Esophagus squamous epithelium (tissue), 5 donors: ENCODE results near the gene THBS4. TPM values are rescaled to one million over a fixed set of nuclear protein-coding genes. Genes with fewer than 3 reads are reported as not detected.

Source experiments
- DNase-seq: peaks from one replicate; lab custom pipeline; 2025; lab: John Stamatoyannopoulos, UW
- H3K27ac ChIP-seq, 4 donors: fragments of 200-600 bp; sonication (generic); one replicate each; pipeline ENCODE4 v1.5.1; 2016 to 2019; ENCODE audit warnings: mild to moderate bottlenecking in 1 of 4
- H3K27me3 ChIP-seq, 4 donors: fragments of 200-600 bp; sonication (generic); 1 replicate in 3 of 4; 2 replicates in 1 of 4; pipeline versions ENCODE4 v1.5.1 to v1.6.0; 2017 to 2021; ENCODE audit warnings: antibody characterized with exemption in 1 of 4
- H3K36me3 ChIP-seq, 3 donors: fragments of 200-600 bp; sonication (generic); one replicate each; pipeline ENCODE4 v1.5.1; 2016 to 2019
- H3K4me1 ChIP-seq, 3 donors: fragments of 200-600 bp; sonication (generic); one replicate each; pipeline ENCODE4 v1.5.1; 2017 to 2019
- H3K4me3 ChIP-seq, 4 donors: fragments of 200-600 bp; sonication (generic); 1 replicate in 3 of 4; 2 replicates in 1 of 4; pipeline ENCODE4 v1.5.1; 2016 to 2019; ENCODE audit warnings: mild to moderate bottlenecking in 2 of 4, moderate library complexity in 1 of 4
- H3K9me3 ChIP-seq, 3 donors: fragments of 200-600 bp; sonication (generic); one replicate each; pipeline ENCODE4 v1.5.1; 2016 to 2019
- POLR2A ChIP-seq, 4 donors: fragments of 450-650 bp; IDR thresholded peaks; one replicate each; pipeline ENCODE4 v1.6.1; 2017; ENCODE audit warnings: antibody characterized with exemption in 4 of 4, mild to moderate bottlenecking in 4 of 4, moderate library complexity in 3 of 4
- WGBS, 2 donors: methylation state at CpG; one replicate each; pipeline ENCODE4 v1.1.5; 2018; 5-methylcytosine and 5-hydroxymethylcytosine counted together
- intact Hi-C: fragments of 100-400 bp; cut with DNase I; formaldehyde crosslinking; loops from one replicate; pipeline ENCODE4 v1.15.0; 2022
- total RNA-seq, 4 donors: library from RNA; depleted of rRNA; stranded (reverse); fragments of >200 nt; gene quantifications; one replicate each; pipeline ENCODE4 v1.1.0, GENCODE V29; 2016
- TF ChIP-seq, protein P1 (sequence below), 6 experiments: fragments of 450-650 bp in 4 of 6; fragments of 200-600 bp in 2 of 6; sonication (generic) in 2 of 6; IDR thresholded peaks; one replicate each; pipeline ENCODE4 v1.5.1; 2016 to 2019; ENCODE audit warnings: antibody characterized with exemption in 6 of 6, mild to moderate bottlenecking in 4 of 6, moderate library complexity in 4 of 6
- donor health status: DM: yes; HTN: yes; CAD: no.

THBS4 gene
- total RNA-seq, 4 donors from 2014 or later, result 0.44 to 4.7 (median 1.7) TPM

DNA sequence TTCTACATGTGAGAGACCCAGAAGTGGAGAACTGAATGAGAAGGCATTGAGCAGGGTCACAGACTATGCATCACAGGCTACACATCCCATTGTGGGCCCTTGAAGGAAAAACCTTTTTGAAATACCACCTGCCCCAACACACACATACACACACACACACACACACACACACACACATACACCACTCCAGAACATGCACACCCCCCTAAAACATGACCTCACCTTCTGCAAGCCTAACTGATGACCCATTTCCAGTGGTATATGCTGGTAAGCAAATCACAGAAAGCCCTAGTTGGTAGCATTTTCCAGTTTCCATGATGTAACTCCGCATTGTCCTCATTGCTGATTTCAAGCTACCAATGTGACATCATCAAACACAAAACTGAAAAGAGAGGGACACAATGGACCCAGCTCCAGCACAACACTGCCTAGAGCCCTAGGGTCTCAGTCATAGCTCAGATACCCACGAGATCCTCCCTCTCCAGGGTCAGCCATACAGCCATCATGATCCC, 36.4 kb downstream of the THBS4 start:
- intact Hi-C loops, result no loop called here
- no peaks in the 10 kb centered on the region for H3K36me3 ChIP-seq
- H3K4me3 ChIP-seq, result no peak overlapping the region
- no peak for DNase-seq
- no peaks in the 10 kb centered on the region for H3K27me3 ChIP-seq
- no peaks in the 10 kb centered on the region for H3K9me3 ChIP-seq
- WGBS, 2 donors, result 83% methylated on average over 2 of the region's 2 CpGs
- H3K4me1 ChIP-seq, result peaks cover 0 to 8% (median 5%) of the 10 kb centered on the region in 3 donors
- no peak overlapping the region for H3K27ac ChIP-seq
- TF ChIP-seq POLR2A (IDR thresholded peaks at IDR 0.05), result no peak
- TF ChIP-seq, protein P1, sequence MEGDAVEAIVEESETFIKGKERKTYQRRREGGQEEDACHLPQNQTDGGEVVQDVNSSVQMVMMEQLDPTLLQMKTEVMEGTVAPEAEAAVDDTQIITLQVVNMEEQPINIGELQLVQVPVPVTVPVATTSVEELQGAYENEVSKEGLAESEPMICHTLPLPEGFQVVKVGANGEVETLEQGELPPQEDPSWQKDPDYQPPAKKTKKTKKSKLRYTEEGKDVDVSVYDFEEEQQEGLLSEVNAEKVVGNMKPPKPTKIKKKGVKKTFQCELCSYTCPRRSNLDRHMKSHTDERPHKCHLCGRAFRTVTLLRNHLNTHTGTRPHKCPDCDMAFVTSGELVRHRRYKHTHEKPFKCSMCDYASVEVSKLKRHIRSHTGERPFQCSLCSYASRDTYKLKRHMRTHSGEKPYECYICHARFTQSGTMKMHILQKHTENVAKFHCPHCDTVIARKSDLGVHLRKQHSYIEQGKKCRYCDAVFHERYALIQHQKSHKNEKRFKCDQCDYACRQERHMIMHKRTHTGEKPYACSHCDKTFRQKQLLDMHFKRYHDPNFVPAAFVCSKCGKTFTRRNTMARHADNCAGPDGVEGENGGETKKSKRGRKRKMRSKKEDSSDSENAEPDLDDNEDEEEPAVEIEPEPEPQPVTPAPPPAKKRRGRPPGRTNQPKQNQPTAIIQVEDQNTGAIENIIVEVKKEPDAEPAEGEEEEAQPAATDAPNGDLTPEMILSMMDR (IDR thresholded peaks at IDR 0.05), result no peak

DNA sequence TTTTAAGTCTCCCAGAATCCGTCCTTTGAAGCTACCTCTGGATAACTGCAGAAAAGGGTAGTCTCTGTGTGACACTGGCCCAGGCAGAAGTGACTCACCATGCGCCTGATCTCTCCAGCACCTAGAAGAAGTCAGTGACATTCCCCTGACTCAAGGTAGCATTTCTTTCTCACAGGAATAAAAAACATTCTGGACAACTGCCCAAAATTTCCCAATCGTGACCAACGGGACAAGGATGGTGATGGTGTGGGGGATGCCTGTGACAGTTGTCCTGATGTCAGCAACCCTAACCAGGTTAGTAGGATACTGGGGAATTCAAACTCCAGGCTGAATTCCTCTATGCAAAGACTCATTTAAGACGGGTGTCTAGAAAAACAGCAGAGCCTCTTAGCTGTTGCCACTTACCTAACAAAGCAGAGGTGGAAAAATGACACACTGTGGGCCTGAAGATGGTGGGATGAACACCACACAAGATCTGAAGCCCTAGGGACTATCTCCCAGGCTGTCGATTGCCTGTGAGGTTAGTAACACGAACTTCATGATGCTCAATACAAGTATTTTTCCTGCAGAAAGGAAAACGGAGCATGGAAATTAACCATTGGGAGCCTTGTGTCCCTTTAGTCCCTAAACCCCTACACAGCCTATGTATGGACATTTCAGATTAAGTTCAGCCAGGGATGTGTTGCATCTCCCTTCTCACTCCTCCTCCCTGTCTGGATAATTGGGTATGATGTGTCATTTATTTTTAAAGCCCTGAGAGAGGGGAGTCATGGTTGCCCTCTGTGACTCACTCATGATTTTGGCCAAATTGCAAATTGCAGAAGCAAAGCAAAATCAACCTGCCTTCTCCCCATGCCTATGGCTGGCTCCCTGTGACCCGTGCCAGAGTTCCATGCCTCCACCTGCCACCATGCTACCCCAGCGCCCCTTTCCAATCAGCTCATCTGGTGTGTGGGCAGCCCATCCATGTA, 37.2 kb downstream of the THBS4 start:
- TF ChIP-seq POLR2A (IDR thresholded peaks at IDR 0.05), result no peak
- TF ChIP-seq, protein P1 (IDR thresholded peaks at IDR 0.05), result no peak
- peaks cover 0 to 8% (median 5%) of the 10 kb centered on the region in 3 donors for H3K4me1 ChIP-seq
- no peak for DNase-seq
- no peaks in the 10 kb centered on the region for H3K36me3 ChIP-seq
- H3K27me3 ChIP-seq, result no peaks in the 10 kb centered on the region
- WGBS, 2 donors, result 67 to 82% methylated on average over 7 to 9 of the region's 10 CpGs
- H3K4me3 ChIP-seq, result no peak overlapping the region
- no peak overlapping the region for H3K27ac ChIP-seq
- intact Hi-C loops, result no loop called here
- H3K9me3 ChIP-seq, result no peaks in the 10 kb centered on the region

DNA sequence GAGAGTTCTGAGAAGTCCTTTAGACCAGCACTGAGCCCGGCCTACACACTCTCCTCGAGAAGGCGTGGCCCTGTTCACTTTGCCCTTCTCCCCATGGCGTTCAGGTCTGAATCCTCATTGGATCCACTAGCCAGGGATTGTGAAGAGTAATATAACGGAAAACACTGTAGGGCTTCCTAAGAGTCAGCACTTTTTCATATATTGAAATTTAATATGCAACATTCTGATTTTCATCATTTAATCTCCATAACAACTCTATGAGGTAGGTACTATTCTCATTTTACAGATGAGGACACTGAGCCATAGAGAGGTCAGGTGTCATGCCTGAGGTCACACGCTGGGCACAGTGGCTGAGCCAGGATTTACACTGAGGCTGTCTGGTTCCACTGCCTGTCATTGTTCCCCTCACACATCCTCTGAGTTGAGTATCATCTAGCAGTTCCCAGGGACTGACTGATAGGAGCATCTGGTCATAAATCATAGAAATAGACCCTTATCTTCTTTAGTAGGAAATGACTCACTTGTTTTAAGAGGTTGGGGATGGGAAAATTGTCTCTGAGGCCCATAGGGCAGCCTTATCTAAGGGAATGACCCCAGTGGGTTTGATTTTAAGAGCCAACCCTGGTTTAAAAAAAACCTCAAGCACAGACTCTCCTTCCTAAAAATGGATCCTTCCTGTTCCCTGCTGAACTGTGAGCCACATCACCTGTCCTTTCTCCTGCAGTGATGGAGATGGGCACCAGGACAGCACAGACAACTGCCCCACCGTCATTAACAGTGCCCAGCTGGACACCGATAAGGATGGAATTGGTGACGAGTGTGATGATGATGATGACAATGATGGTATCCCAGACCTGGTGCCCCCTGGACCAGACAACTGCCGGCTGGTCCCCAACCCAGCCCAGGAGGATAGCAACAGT, 41.2 kb downstream of the THBS4 start:
- TF ChIP-seq POLR2A (IDR thresholded peaks at IDR 0.05), result no peak
- TF ChIP-seq, protein P1 (IDR thresholded peaks at IDR 0.05), result no peak
- DNase-seq, result no peak

DNA sequence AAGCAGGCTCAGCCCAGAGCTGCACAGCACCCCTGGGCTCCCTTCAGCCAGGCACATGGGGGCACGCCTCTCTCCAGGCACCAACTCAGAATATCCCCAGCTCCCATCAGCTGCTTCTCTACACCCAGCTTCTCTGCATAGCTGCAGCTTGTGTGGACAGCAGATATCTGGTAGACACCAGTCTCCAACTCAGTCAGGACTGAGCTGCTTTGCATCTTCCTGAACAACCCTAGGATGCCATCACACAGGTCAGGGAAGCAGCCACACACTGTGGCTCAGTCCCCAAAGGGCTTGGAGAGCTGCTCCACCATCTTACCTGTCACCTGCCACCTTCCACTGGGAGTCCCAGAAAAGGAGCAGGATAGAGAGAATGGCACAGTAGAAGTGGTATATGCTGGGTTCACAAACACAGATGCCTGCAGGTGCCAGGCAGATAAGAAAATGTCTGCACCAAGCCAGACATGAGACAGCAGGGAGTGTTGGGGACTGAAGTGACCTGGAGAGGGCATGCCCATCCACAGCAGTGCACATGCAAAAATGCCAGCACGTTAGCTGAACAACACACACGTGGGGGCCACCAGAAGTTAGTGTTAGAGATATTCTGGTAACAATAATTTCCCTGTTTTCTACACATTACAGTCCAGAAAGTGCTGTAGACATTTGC, 42.0 kb downstream of the THBS4 start:
- 85 to 89% methylated on average over 3 of the region's 3 CpGs for WGBS, 2 donors
- no peaks in the 10 kb centered on the region for H3K27me3 ChIP-seq

More for the DNA sequence above, 41.2 kb downstream of the THBS4 start:
- Histone ChIP-seq H3K4me3 (no peak overlapping the region), H3K36me3 (no peaks in the 10 kb centered on the region), H3K4me1 (no peaks in the 10 kb centered on the region), H3K27me3 (no peaks in the 10 kb centered on the region), H3K27ac (no peak overlapping the region), H3K9me3 (no peaks in the 10 kb centered on the region)
- intact Hi-C loops, result no loop called here
- WGBS, 2 donors, result 92 to 96% methylated on average over 8 to 10 of the region's 10 CpGs

More for the DNA sequence above, 42.0 kb downstream of the THBS4 start:
- no peaks in the 10 kb centered on the region for H3K9me3 ChIP-seq
- no peaks in the 10 kb centered on the region for H3K36me3 ChIP-seq
- intact Hi-C loops, result no loop called here
- no peak overlapping the region for H3K27ac ChIP-seq
- no peak for DNase-seq
- TF ChIP-seq, protein P1 (IDR thresholded peaks at IDR 0.05), result no peak
- no peak for TF ChIP-seq POLR2A (IDR thresholded peaks at IDR 0.05)
- no peak overlapping the region for H3K4me3 ChIP-seq
- peaks cover 0 to under 1% (median 0%) of the 10 kb centered on the region in 3 donors for H3K4me1 ChIP-seq
